Adrenal gland (tissue), 19 donors: Measurements from ENCODE around the gene TBC1D2B. TPM values are rescaled to one million over a fixed set of nuclear protein-coding genes. Genes with fewer than 3 reads are reported as not detected.

Experiments used
- DNase-seq, 7 donors: peaks; one replicate each; pipeline ENCODE4 v3.0.0-alpha.2; 2019 to 2020
- H3K27ac ChIP-seq, 5 donors: fragments of 200-600 bp; sonication (generic) in 4 of 5; 1 replicate in 3 of 5; 2 replicates in 2 of 5; pipeline versions ENCODE4 v1.5.1 to v1.8.0; 2016 to 2020; ENCODE audit warnings: mild to moderate bottlenecking in 1 of 5
- H3K27me3 ChIP-seq: fragments of 200-600 bp; 2 replicates; pipeline ENCODE4 v1.8.0; 2021
- H3K36me3 ChIP-seq, 2 donors: fragments of 200-600 bp; replicated peaks in 1 of 2; 1 replicate in 1 of 2; 2 replicates in 1 of 2; pipeline versions ENCODE4 v1.5.1 to v1.8.0; 2018 to 2022
- H3K4me1 ChIP-seq, 2 donors: fragments of 200-600 bp; replicated peaks in 1 of 2; 1 replicate in 1 of 2; 2 replicates in 1 of 2; pipeline versions ENCODE4 v1.5.1 to v1.8.0; 2018 to 2021
- H3K4me3 ChIP-seq, 4 donors: fragments of 200-600 bp; sonication (generic) in 3 of 4; one replicate each; pipeline ENCODE4 v1.5.1; 2016 to 2018
- H3K9me3 ChIP-seq, 3 donors: fragments of 200-600 bp; sonication (generic) in 1 of 3; replicated peaks in 1 of 3; 1 replicate in 2 of 3; 2 replicates in 1 of 3; pipeline versions ENCODE4 v1.5.1 to v1.8.0; 2016 to 2021
- CTCF ChIP-seq, 6 experiments: fragments of 450-650 bp in 4 of 6; fragments of 200-600 bp in 2 of 6; sonication (generic) in 1 of 6; IDR thresholded peaks; 1 replicate in 5 of 6; 2 replicates in 1 of 6; pipeline versions ENCODE4 v1.5.1 to v1.8.0; 2016 to 2021; ENCODE audit warnings: antibody characterized with exemption in 6 of 6, mild to moderate bottlenecking in 2 of 6, moderate library complexity in 1 of 6
- POLR2A ChIP-seq, 2 donors: fragments of 450-650 bp; IDR thresholded peaks; one replicate each; pipeline ENCODE4 v1.6.1; 2017; ENCODE audit warnings: antibody characterized with exemption in 2 of 2, mild to moderate bottlenecking in 2 of 2, moderate library complexity in 1 of 2
- WGBS, 4 donors: extraction: QIAGEN DNeasy Blood & Tissue Kit in 2 of 4; methylation state at CpG; one replicate each; pipeline versions ENCODE4 v1.1.5 to v1.1.7; 2013 to 2017; 5-methylcytosine and 5-hydroxymethylcytosine counted together
- intact Hi-C, 2 donors: fragments of 100-400 bp; cut with DNase I; formaldehyde crosslinking; loops; one replicate each; pipeline versions ENCODE4 v1.14.1 to v1.15.0; 2022 to 2023
- long read RNA-seq, 10 donors: library from polyadenylated mRNA in 3 of 10; unstranded in 2 of 10; stranded (forward) in 1 of 10; transcript quantifications; one replicate each; pipeline ENCODE4 v2.0.0 and lab custom pipeline, GENCODE V29; 2021 to 2026
- polyA plus RNA-seq, 3 donors: library from polyadenylated mRNA; stranded (reverse); fragments of 200-250 nt in 2 of 3; fragments of 350-450 nt in 1 of 3; fragmentation: Illumina TruSeq in 1 of 3; extraction: RNeasy Lipid Tissue Mini Kit (QIAGEN cat#74804) in 1 of 3; gene quantifications; one replicate each; pipeline ENCODE4 v1.2.3, GENCODE V29; 2013 to 2014
- total RNA-seq, 9 donors: library from RNA; depleted of rRNA in 4 of 9; stranded (reverse); fragments of >200 nt in 4 of 9; fragments of 120-200 nt in 1 of 9; fragmentation: NEBNext Ultra II Directional in 1 of 9; extraction: Animal tissue kit (Norgen Biotek cat#: 25700) in 1 of 9; gene quantifications; one replicate each; pipeline versions ENCODE4 v1.1.0 to v1.2.4, GENCODE V29; 2013 to 2023
- donor health status: healthy with polysubstance abuse.
- donor health status: Bipolar disorder and iron deficiency.
- donor health status: DM: yes; HTN: yes; CAD: no.
- donor health status: DM: no; HTN: no; CAD: no.
- donor health status: DM: no; HTN: no; CAD: no.
- donor health status: DM: yes; HTN: yes; CAD: no.

Gene TBC1D2B
- total RNA-seq (10 to 100 TPM; 31.1 to 95.0 (median 65.4) TPM), polyA plus RNA-seq (10 to 100 TPM; 16.3 to 24.5 (median 18.2) TPM)
- long read RNA-seq, donor 1, full-length matches to known transcripts = 22 of 22 reads
- long read RNA-seq, donor 1, partial matches to known transcripts = 0 of 22 reads
- long read RNA-seq, donor 1, other reads (novel, unspliced or antisense) = 0 of 22 reads
- long read RNA-seq, donor 2, full-length matches to known transcripts = 14 of 14 reads
- long read RNA-seq, donor 2, partial matches to known transcripts = 0 of 14 reads
- long read RNA-seq, donor 2, other reads (novel, unspliced or antisense) = 0 of 14 reads
- long read RNA-seq, donor 3, full-length matches to known transcripts = 15 of 15 reads
- long read RNA-seq, donor 3, partial matches to known transcripts = 0 of 15 reads
- long read RNA-seq, donor 3, other reads (novel, unspliced or antisense) = 0 of 15 reads
- long read RNA-seq, donor 4, full-length matches to known transcripts = 3 of 8 reads
- long read RNA-seq, donor 4, partial matches to known transcripts = 3 of 8 reads
- long read RNA-seq, donor 4, other reads (novel, unspliced or antisense) = 2 of 8 reads
- long read RNA-seq, donor 5, full-length matches to known transcripts = 51 of 74 reads
- long read RNA-seq, donor 5, partial matches to known transcripts = 11 of 74 reads
- long read RNA-seq, donor 5, other reads (novel, unspliced or antisense) = 12 of 74 reads
- long read RNA-seq, donor 6, full-length matches to known transcripts = 3 of 8 reads
- long read RNA-seq, donor 6, partial matches to known transcripts = 2 of 8 reads
- long read RNA-seq, donor 6, other reads (novel, unspliced or antisense) = 3 of 8 reads
- long read RNA-seq, donor 7, full-length matches to known transcripts = 14 of 14 reads
- long read RNA-seq, donor 7, partial matches to known transcripts = 0 of 14 reads
- long read RNA-seq, donor 7, other reads (novel, unspliced or antisense) = 0 of 14 reads
- long read RNA-seq, donor 8, full-length matches to known transcripts = 47 of 47 reads
- long read RNA-seq, donor 8, partial matches to known transcripts = 0 of 47 reads
- long read RNA-seq, donor 8, other reads (novel, unspliced or antisense) = 0 of 47 reads
- long read RNA-seq, donor 9, full-length matches to known transcripts = 13 of 13 reads
- long read RNA-seq, donor 9, partial matches to known transcripts = 0 of 13 reads
- long read RNA-seq, donor 9, other reads (novel, unspliced or antisense) = 0 of 13 reads
- long read RNA-seq, donor 10, full-length matches to known transcripts = 14 of 14 reads
- long read RNA-seq, donor 10, partial matches to known transcripts = 0 of 14 reads
- long read RNA-seq, donor 10, other reads (novel, unspliced or antisense) = 0 of 14 reads

- WGBS, 4 donors = 0 to 1% (median 0%) methylated on average over 9 to 104 of the region's 104 CpGs
- Histone ChIP-seq H3K4me3 (peak within 1 kb of the TSS; percentile 18 to 97 (median 93)), H3K4me1 (peaks cover 28 to 50% of the 10 kb centered on the region in 2 donors), H3K27me3 (no peaks in the 10 kb centered on the region), H3K27ac (peak within 1 kb of the TSS; percentile 75 to 98 (median 92)), H3K9me3 (no peaks in the 10 kb centered on the region), H3K36me3 (no peaks in the 10 kb centered on the region)
- intact Hi-C loops = no loop called here
- peak; percentile 65 to 76 (median 71) for DNase-seq
- TF ChIP-seq CTCF (IDR thresholded peaks at IDR 0.05) (peak in 1 of 6 experiments; percentile 3), POLR2A (IDR thresholded peaks at IDR 0.05) (peak; percentile 44 to 65)
These were observed at the start of gene TBC1D2B for GRCh38 chr15:78077053-78077870. TBC1D2B (minus strand) TSS chr15:78077711; CDS start chr15:78077652, 59 bp downstream.

- WGBS, 4 donors = 87 to 96% (median 94%) methylated on average over 2 to 3 of the region's 3 CpGs
- Histone ChIP-seq H3K9me3 (no peaks in the 10 kb centered on the region), H3K27ac (no peak overlapping the region), H3K36me3 (no peaks in the 10 kb centered on the region), H3K4me3 (no peak overlapping the region), H3K27me3 (no peaks in the 10 kb centered on the region), H3K4me1 (no peaks in the 10 kb centered on the region)
- DNase-seq = no peak
- TF ChIP-seq CTCF (IDR thresholded peaks at IDR 0.05) (no peak), POLR2A (IDR thresholded peaks at IDR 0.05) (no peak)
- intact Hi-C loops = loop anchor here in 1 of 2 donors (5.0 kb wide), 1 partner anchor 117 kb away; no protein-coding TSS in a partner anchor
These were observed 47.8 kb upstream of the TBC1D2B start for GRCh38 chr15:78125267-78125666.

GRCh38 chr15:78120523-78120922 is 43.0 kb upstream of the TBC1D2B start:
- H3K4me3 ChIP-seq = no peak overlapping the region
- no peak for DNase-seq
- 83 to 87% (median 85%) methylated on average over 4 to 5 of the region's 5 CpGs for WGBS, 4 donors
- no peaks in the 10 kb centered on the region for H3K27me3 ChIP-seq
- H3K9me3 ChIP-seq = no peaks in the 10 kb centered on the region
- no peak overlapping the region for H3K27ac ChIP-seq
- intact Hi-C loops = no loop called here
- H3K4me1 ChIP-seq = no peaks in the 10 kb centered on the region
- no peak for TF ChIP-seq CTCF (IDR thresholded peaks at IDR 0.05)
- TF ChIP-seq POLR2A (IDR thresholded peaks at IDR 0.05) = no peak
- H3K36me3 ChIP-seq = no peaks in the 10 kb centered on the region
